ENCODE data around the gene MYO15A.
"Not testable (repeated sequence)": the region's sequence is repeated elsewhere in the genome, so short reads cannot be mapped to it uniquely, and the experiment has no call there.

The MYO15A gene

GRCh38 chr17:18197535-18198194 is 89.1 kb downstream of the MYO15A start:
- no peak for DNase-seq (ENCODE audit: insufficient read length, low spot score)
- TF ChIP-seq POLR2A (IDR thresholded peaks at IDR 0.05; ENCODE audit: low read depth, low read length) = no peak
- no peak for FAIRE-seq

- no peak for TF ChIP-seq POLR2A (IDR thresholded peaks at IDR 0.05; ENCODE audit: low read depth, low read length)
- FAIRE-seq (no peak), DNase-seq (ENCODE audit: insufficient read length, low spot score) (no peak)
These were observed 90.0 kb downstream of the MYO15A start for GRCh38 chr17:18198530-18198929.

- DNase-seq (ENCODE audit: insufficient read length, low spot score) = no peak
- TF ChIP-seq POLR2A (IDR thresholded peaks at IDR 0.05; ENCODE audit: low read depth, low read length) = no peak
- FAIRE-seq = no peak
These were observed 92.6 kb downstream of the MYO15A start for GRCh38 chr17:18201108-18201507.

- FAIRE-seq = no peak
- DNase-seq (ENCODE audit: insufficient read length, low spot score) = no peak
- no peak for TF ChIP-seq POLR2A (IDR thresholded peaks at IDR 0.05; ENCODE audit: low read depth, low read length)
These were observed 94.8 kb downstream of the MYO15A start for GRCh38 chr17:18203308-18203707.

GRCh38 chr17:18205861-18206260 is 97.3 kb downstream of the MYO15A start:
- FAIRE-seq (no peak), DNase-seq (ENCODE audit: insufficient read length, low spot score) (no peak)
- no peak for TF ChIP-seq POLR2A (IDR thresholded peaks at IDR 0.05; ENCODE audit: low read depth, low read length)

- FAIRE-seq (no peak), DNase-seq (ENCODE audit: insufficient read length, low spot score) (no peak)
- TF ChIP-seq POLR2A (IDR thresholded peaks at IDR 0.05; ENCODE audit: low read depth, low read length) = no peak
These were observed 98.4 kb downstream of the MYO15A start for GRCh38 chr17:18206962-18207361.

- FAIRE-seq (no peak), DNase-seq (ENCODE audit: insufficient read length, low spot score) (no peak)
- TF ChIP-seq POLR2A (IDR thresholded peaks at IDR 0.05; ENCODE audit: low read depth, low read length) = no peak
These were observed 99.5 kb downstream of the MYO15A start for GRCh38 chr17:18208092-18208491.

GRCh38 chr17:18213666-18214270 is 105.2 kb downstream of the MYO15A start:
- no peak for TF ChIP-seq POLR2A (IDR thresholded peaks at IDR 0.05; ENCODE audit: low read depth, low read length)
- FAIRE-seq (no peak), DNase-seq (ENCODE audit: insufficient read length, low spot score) (no peak)

GRCh38 chr17:18216906-18217305 is 108.3 kb downstream of the MYO15A start:
- not testable (repeated sequence) for DNase-seq (ENCODE audit: insufficient read length, low spot score); FAIRE-seq

GRCh38 chr17:18217412-18218015 is 109.0 kb downstream of the MYO15A start:
- TF ChIP-seq POLR2A (IDR thresholded peaks at IDR 0.05; ENCODE audit: low read depth, low read length) = no peak
- no peak for FAIRE-seq
- peak; percentile 94 for DNase-seq (ENCODE audit: insufficient read length, low spot score)

- DNase-seq (ENCODE audit: insufficient read length, low spot score) (no peak), FAIRE-seq (peak; percentile 55)
- no peak for TF ChIP-seq POLR2A (IDR thresholded peaks at IDR 0.05; ENCODE audit: low read depth, low read length)
These were observed 110.3 kb downstream of the MYO15A start for GRCh38 chr17:18218756-18219415.

- DNase-seq (ENCODE audit: insufficient read length, low spot score) (no peak), FAIRE-seq (no peak)
These were observed 115.5 kb downstream of the MYO15A start for GRCh38 chr17:18224053-18224386.

GRCh38 chr17:18224387-18225120 is 116.0 kb downstream of the MYO15A start:
- DNase-seq (ENCODE audit: insufficient read length, low spot score) (no peak), FAIRE-seq (no peak)

More at GRCh38 chr17:18224053-18224386, 115.5 kb downstream of the MYO15A start:
- no peak for TF ChIP-seq POLR2A (IDR thresholded peaks at IDR 0.05; ENCODE audit: low read depth, low read length)

GRCh38 chr17:18225121-18225641 is 116.6 kb downstream of the MYO15A start, which contains the start of gene LLGL1:
LLGL1 (plus strand) TSS chr17:18225635; CDS start chr17:18225683, 48 bp downstream.
- peak; percentile 100 for DNase-seq (ENCODE audit: insufficient read length, low spot score)
- TF ChIP-seq POLR2A (IDR thresholded peaks at IDR 0.05; ENCODE audit: low read depth, low read length) = no peak
- no peak for FAIRE-seq

More at GRCh38 chr17:18224387-18225120, 116.0 kb downstream of the MYO15A start:
- no peak for TF ChIP-seq POLR2A (IDR thresholded peaks at IDR 0.05; ENCODE audit: low read depth, low read length)
